Measurements from ENCODE around the gene PRKCH. TPM values are rescaled to one million over a fixed set of nuclear protein-coding genes. Genes with fewer than 3 reads are reported as not detected.

PRKCH gene
- total RNA-seq = 14.5 TPM
- long read RNA-seq, transcript PRKCH-201 (14 exons, 3,582 nt) = major isoform, 27 of 32 reads
- long read RNA-seq, partial matches to known transcripts = 3 of 32 reads
- long read RNA-seq, other reads (novel, unspliced or antisense) = 2 of 32 reads

DNA sequence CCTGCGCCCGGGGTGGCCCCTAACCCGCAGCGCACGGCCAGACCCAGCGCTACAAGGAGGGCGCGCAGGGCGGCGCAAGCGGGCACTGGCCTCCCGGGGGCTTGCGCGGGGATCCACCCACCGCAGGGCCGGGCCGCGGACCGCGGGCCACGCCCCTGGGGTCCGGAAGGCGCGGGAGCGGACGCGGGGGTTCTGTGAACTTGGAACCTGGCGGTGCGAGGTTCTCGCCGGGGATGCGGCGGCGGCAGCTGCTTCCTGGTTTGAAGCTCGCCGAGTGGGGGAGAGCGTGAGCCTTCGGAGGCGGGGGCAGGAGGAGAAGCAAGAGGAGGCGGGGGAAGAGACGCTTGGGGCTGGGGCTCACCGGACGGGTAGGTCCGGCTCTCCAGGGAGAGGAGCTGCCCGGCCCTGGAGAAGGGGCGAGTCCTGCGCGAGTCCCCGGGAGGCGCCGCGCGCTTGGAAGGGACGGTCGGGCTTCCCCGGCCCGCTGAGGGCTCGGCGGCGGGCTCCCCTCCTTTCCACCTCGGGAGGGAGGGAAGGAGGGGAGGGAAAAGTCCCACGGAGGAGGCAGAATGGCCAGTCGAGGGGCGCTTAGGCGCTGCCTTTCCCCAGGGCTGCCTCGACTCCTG, at the start of gene PRKCH:
Gene PRKCH (plus strand): TSS at position 195 of the 626 bp plus-strand sequence. CDS start 523 bp downstream, outside the sequence.
- intact Hi-C loops (cut with DNase I) = loop anchor here (10.0 kb wide), 1 partner anchor 93 kb away; no protein-coding TSS in a partner anchor
- DNase-seq = peak; percentile 84

DNA sequence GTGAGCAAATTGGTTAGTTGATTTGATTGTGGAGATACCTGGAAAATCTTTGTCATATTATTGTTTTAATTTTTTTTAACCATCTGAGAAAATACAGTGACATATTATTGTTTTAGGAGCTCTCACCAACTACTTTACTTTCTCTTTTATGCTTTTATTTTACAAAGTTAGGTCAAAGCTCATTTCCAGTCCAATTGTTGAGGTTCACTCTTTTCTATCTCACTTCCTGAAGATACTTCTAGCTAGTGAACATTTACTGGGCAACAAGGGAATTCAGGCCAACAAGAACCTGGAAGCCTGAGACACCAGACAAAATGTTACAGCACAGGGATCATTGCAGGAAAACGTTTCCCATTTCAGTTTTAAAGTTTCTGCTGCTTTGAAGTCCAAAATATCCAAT, 44.1 kb upstream of the PRKCH start:
- intact Hi-C loops (cut with DNase I) = no loop called here
- DNase-seq (no peak), ATAC-seq (ENCODE audit: poor library complexity) (no peak)

More for the DNA sequence above, at the start of gene PRKCH:
- ATAC-seq (ENCODE audit: poor library complexity) = peak; percentile 82

DNA sequence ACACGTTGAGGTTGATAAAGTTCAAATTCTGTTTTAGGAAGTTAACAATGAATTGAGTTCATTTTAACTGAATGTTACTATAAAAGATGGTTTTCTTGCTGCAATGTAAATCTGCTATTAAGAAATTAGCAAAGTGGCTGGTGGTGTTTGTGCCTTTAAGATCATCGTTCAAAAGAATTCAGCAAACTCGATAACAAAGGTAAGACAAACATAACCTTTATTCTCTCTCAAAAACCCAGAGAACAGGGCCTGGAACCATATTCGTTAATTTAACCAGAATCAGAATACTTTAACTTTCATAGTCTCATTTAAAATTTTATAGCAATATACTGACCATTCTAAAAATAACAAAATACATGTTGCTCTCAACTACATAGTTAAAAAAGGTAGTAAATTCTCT, 43.6 kb upstream of the PRKCH start:
- no peak for DNase-seq
- ATAC-seq (ENCODE audit: poor library complexity) = no peak
- intact Hi-C loops (cut with DNase I) = no loop called here

DNA sequence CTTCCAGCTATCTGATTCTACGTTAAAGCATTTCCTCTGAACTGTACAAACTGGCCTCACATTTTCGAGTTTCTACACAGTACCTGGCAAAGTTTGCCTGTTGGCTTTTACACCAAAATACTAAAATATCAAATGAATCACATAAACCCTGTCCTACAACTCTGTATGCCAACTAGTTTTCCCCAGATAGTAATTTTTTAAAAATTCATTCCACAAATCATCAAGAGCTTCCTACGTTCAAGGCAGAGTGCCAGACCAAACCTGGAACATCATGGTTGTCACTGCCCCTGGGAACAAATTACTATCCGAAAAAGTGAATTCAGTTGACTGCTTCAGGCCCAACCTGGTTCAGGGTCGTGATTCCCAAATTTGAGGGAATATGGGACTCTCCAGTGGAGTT, 42.3 kb upstream of the PRKCH start:
- no peak for DNase-seq
- intact Hi-C loops (cut with DNase I) = no loop called here
- no peak for ATAC-seq (ENCODE audit: poor library complexity)

DNA sequence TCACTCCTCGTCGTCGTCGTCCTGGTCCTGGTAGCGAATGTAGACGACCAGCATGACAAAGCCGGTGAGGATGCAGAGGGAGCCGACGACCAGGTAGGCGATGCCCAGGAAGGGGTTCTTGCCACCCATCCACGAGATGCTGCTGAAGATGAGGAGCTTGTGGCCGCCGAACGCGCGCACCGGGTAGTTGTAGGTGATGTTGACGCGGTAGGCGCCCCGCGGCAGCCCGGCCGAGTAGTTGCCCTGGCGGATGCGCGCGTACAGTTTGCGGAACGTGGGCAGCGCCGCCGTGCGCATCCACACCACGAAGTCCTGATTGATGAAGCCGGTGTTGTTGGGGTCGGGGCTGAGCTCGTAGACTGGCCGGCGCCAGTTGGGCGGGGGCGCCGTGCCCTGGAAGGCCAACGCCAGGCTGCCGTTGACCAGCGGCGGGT, 41.3 kb upstream of the PRKCH start:
- intact Hi-C loops (cut with DNase I) = no loop called here
- ATAC-seq (ENCODE audit: poor library complexity) = peak; percentile 14
- DNase-seq = peak; percentile 43

DNA sequence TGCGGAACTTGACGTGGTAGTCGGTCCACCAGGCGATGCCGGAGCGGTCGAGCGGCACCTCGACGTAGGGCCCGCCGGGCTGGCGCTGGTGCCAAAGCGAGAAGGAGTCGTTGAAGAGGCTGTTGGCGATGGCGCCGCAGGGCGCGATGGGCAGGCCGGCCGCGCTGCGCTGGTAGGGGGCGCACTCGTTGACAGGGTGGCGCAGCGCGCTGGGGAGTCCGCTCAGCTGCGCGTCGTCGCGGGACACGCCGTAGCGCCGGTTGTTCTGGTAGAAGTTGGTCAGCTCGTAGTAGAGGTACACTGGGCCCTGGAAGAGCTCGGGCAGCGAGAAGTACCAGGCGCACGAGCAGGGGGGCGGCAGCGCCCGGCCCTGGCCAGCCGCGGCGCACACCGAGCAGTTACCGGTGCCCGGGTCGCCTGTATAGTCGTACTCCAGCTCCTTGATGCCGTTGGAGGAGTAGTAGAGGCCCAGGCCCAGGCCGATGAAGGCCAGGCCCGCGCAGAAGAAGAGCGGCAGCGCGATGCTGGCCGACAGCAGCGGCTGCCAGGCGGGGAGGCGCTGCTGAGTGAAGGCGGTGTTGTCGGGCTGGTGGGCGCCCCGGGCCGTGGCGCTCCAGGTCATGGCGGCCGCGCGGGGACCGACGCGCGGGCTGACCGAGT, 40.7 kb upstream of the PRKCH start:
- peak; percentile 76 for DNase-seq
- peak; percentile 88 for ATAC-seq (ENCODE audit: poor library complexity)
- intact Hi-C loops (cut with DNase I) = no loop called here

DNA sequence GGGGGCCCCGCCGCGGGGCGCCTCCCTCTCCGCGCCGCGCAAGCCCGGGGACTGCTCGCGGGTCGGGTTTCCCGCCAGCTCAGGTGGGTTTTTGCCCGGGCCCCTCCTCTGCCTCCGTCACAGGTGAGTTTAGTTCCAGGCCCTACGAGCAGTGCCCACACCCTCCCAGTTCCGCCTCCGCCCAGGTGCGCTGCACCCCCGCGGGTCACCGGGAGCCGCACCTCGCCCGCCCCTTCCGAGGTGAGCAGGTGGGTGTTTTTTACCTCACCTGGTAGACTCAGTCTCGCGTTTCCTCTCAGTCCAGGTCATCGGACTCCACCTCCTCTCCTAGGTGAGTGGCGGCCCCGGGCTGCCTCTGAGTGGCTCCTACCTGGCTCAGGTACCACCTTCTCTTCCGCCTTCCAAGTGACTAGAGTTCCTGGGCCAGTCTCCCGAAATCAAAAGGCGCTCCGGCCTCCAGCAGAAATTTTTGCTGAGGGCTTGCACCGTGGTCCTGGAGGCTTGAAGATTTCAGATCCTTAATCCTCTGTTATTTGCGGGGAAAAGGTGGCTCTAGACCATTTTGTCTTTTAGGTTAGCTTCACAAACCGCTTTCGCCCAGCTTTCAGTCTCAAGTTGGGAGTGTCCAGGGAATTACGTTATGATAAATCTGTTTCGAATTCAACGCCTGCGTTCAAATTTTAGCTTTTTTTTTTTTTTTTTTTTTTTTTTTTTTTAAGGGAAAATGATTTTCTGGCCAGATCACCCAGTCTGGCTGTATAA, 40.0 kb upstream of the PRKCH start, which contains the start of gene TMEM30B:
Gene TMEM30B (minus strand): TSS at position 153 of the 762 bp plus-strand sequence. CDS start 191 bp downstream, outside the sequence.
- no peak for DNase-seq
- intact Hi-C loops (cut with DNase I) = no loop called here
- ATAC-seq (ENCODE audit: poor library complexity) = peak; percentile 33

DNA sequence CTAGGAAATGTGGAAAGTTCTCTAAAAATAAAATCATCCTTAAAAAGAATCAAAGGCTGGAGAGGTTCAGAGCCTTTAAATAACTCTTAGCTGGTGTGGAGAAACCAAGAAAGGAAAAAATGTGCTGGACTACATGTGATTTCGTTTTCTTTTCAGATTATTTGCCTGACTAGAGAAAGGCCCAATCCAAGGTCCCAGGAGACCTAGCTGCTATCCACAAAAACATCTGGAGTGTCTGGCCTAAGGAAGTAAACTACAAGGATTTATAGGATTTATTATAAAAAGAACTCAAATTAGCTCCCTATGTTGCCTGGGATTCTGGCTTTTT, 39.5 kb upstream of the PRKCH start:
- intact Hi-C loops (cut with DNase I) = no loop called here
- DNase-seq (no peak), ATAC-seq (ENCODE audit: poor library complexity) (no peak)

DNA sequence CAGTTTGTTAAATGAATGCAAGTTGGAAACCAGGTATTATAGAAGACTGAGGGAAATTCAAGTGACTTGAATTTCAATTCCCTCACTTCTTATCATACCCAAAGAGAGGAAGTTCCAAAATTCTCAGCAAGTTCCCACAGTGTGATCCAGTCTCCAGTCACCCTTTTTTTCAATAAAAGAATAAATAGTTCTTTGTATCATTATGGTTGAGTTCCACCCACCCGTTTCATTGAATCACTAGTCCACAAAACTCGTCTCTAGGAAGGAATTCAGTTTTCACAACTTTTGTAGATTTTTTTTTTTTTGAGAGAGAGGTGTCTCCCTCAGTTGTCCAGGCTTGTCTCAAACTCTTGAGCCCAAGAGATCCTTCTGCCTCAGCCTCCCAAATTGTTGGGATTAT, 38.6 kb upstream of the PRKCH start:
- DNase-seq (no peak), ATAC-seq (ENCODE audit: poor library complexity) (no peak)
- intact Hi-C loops (cut with DNase I) = no loop called here

DNA sequence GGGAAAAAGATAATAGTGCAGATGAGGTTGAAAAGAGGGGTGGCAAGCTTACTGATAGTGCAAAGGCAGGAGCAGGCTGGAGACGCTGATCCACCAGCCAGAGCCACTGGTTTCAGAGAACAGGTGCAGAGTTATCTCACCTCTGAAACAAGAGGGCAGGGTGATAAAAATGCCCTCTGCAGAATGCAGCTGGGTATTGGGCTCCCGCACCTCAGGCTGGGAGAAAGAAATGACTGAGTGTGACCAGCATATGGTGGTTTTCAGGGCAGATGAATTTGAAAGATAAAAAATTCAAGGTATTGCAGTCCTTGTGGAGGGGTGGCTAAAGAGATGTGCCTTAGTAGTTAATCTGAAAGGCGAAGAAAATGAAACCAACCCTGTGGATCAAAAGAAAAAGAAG, 37.4 kb upstream of the PRKCH start:
- no peak for ATAC-seq (ENCODE audit: poor library complexity)
- intact Hi-C loops (cut with DNase I) = no loop called here
- no peak for DNase-seq

DNA sequence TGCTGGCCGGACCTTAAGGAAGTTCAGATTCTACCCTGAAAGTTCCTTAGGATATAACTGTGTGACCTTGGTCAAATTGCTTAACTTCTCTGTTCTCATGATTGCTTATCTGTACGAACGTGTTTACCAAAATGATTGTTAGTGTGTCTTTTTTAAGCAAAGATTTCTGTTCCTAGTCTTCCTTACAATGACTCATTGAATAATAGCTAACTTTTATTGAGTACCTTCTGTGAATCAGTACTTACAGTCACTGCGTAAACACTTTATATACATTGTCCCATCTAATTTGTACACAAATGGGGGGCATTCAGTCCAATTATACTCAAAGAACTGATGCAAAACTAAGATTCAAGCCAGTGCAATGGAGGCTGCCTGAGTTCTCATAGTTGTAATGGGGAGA, 36.0 kb upstream of the PRKCH start:
- intact Hi-C loops (cut with DNase I) = no loop called here
- no peak for DNase-seq
- no peak for ATAC-seq (ENCODE audit: poor library complexity)

DNA sequence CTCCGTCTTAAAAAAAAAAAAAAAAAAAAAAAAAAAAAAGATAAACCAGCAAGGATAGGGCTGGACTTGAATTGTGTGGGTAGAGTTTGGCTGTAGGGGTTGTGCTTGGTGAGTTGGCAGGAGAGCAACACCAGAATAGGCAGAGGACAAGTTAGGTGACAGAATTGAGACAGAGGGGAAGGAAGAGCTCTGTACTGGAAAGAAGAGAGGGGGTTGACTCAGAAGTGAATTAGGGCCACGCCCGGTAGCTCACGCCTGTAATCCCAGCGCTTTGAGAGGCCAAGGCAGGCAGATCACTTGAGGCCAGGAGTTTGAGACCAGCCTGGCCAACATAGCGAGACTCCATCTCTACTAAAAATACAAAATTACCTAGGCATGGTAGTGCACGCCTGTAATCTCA, 34.2 kb upstream of the PRKCH start:
- no peak for ATAC-seq (ENCODE audit: poor library complexity)
- no peak for DNase-seq
- intact Hi-C loops (cut with DNase I) = no loop called here

DNA sequence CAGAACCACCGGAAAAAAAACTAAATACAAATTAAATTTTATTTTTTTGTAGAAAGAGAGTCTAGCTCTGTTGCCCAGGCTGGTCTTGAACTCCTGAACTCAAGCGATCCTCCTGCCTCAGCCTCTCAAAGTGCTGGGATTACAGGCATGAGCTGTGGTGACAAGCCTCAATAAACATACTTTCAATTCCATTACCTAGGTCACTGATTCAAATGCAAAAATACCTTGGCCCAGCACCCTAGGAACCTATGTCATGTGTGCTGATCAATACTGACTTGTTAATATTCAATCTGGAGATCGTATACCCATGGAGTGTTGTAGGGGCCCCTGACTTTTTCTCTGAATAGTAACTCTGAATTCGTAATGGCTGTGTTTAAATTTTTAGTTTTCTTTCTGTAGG, 33.2 kb upstream of the PRKCH start:
- DNase-seq (no peak), ATAC-seq (ENCODE audit: poor library complexity) (no peak)
- intact Hi-C loops (cut with DNase I) = no loop called here

DNA sequence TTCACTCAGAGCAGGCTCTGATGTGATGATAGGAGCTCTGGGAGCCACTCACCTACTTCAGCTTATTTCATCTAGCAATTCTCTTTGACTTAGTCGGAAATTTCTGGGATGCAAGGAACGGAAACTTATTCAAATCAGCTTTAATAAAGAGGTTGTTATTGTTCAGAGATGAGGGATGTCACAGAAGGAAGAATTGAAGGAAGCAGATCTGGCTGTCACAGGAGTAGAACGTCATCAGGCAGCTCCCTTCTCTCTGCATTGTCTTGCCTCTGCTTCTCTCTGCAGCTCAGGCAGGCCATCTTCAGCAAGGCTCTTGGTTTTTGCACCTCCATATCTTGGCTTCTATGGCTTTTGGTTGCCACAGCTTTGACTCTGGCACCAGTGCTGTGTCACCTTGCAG, 32.7 kb upstream of the PRKCH start:
- DNase-seq = no peak
- ATAC-seq (ENCODE audit: poor library complexity) = no peak
- intact Hi-C loops (cut with DNase I) = no loop called here

DNA sequence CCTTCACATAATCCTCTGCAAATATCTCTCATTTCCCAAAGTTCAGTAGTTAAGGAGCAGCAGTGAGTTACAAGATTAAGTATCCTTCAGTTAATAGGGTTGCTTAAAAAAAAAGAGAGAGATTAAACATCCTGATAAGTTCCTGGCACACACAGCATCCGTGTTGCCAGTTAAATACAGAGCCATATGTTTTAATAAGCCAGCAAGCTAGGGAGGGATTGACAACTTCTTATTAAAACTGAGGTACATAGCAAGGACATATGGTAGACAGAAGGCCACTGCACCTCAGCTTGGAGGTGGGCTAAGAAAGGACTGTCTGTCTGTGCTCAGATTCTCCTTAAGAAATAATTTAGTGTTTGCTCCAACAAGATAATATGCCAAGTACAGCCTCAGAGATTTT, 30.7 kb upstream of the PRKCH start:
- no peak for ATAC-seq (ENCODE audit: poor library complexity)
- intact Hi-C loops (cut with DNase I) = loop anchor here (10.0 kb wide), 2 partner anchors 544 to 834 kb away; no protein-coding TSS in a partner anchor
- DNase-seq = no peak

DNA sequence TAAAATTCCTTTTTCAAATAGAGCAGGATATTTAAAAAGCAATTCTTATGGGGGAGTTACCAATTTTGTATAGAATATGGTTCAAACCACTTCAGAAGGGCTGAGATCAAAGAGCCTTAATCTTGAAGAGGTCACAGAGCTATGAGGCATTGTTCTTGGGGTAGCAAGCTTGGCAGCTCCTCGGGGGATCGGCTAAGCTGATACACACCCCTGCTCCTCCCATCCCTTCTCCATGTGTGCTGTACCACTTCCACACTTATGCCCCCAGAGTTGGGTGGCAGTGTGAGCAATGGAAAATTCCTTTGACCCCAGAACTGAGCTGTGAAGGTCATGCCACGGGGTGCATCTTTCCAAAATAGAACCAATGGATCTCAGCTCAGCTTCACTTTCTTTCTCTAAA, 25.2 kb upstream of the PRKCH start:
- no peak for ATAC-seq (ENCODE audit: poor library complexity)
- no peak for DNase-seq
- intact Hi-C loops (cut with DNase I) = loop anchor here (10.0 kb wide), 2 partner anchors 539 to 829 kb away; no protein-coding TSS in a partner anchor

DNA sequence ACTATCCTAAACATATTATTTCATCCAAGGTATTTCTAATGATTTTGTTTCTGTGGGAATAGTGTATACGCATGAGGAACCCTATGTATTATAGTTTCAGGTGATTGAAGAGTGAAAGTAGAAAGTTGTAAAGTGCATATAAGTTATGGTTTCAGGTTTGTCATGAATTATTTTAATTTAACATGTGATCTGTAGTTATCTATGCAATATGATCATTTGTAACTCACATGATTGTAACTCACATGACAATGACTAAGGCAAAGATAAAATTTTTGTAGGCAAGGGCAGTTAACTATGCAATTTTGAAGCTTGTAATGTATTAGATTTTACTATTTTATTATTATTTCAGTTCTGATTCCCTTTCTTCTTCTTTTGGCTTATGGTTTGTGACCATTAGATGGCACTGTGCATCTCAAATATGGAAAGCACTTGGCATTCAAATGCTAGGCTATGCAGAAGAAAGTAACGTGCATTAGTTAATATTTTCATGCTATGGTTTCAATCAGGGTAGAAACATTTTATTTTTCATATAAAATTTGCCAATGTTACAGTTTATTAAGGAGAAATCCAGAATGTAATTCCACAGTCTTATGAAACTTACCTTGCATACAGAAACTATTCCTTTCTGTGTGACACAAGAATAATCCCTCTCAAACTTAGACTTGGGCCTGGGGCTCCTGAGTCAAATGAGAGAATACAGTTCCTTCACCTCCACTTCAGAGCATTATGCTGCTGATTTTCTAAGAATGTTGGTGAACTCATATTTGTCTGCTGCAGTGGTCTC, 24.5 kb upstream of the PRKCH start:
- ATAC-seq (ENCODE audit: poor library complexity) = peak; percentile 56
- DNase-seq = no peak
- intact Hi-C loops (cut with DNase I) = loop anchor here (10.0 kb wide), 2 partner anchors 538 to 828 kb away; no protein-coding TSS in a partner anchor

DNA sequence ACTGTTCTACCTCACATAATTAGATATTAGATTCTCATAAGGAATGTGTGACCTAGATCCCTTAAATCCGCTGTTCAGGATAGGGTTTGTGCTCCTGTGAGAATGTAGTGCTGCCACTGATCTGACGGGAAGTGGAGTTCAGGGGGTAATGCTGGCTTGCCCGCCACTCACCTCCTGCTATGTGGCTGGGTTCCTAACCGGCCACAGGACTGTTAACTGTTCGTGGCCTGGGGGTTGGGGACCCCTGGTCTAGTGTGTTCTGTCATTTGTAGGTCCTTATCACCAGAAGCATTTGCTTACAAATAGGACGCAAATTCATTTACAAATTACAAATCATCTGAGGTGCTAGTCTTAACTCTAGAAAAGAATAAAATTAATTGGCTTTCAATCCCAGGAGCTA, 23.8 kb upstream of the PRKCH start:
- intact Hi-C loops (cut with DNase I) = loop anchor here (10.0 kb wide), 2 partner anchors 537 to 827 kb away; no protein-coding TSS in a partner anchor
- ATAC-seq (ENCODE audit: poor library complexity) = no peak
- DNase-seq = no peak

DNA sequence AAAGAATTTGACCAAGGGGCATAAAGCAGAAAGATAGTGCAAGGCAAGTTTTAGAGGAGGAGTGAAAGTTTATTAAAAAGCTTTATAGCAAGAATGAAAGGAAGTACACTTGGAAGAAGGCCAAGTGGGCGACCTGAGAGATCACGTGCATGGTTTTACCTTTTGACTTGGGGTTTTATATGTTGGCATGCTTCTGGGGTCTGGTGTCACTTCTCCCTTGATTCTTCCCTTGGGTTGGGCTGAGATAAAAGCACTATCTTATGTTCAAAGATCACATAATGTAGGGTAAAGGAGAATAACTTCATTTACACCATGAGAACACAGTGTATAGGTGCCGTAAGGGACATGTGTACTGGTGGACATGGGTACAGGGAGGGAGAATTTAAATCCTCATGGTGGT, 22.6 kb upstream of the PRKCH start:
- intact Hi-C loops (cut with DNase I) = loop anchor here (10.0 kb wide), 2 partner anchors 536 to 826 kb away; no protein-coding TSS in a partner anchor
- no peak for DNase-seq
- no peak for ATAC-seq (ENCODE audit: poor library complexity)
